ENCODE data around the gene CNN3.
"Not testable (repeated sequence)": the region's sequence is repeated elsewhere in the genome, so short reads cannot be mapped to it uniquely, and the experiment has no call there.

The CNN3 gene

DNA sequence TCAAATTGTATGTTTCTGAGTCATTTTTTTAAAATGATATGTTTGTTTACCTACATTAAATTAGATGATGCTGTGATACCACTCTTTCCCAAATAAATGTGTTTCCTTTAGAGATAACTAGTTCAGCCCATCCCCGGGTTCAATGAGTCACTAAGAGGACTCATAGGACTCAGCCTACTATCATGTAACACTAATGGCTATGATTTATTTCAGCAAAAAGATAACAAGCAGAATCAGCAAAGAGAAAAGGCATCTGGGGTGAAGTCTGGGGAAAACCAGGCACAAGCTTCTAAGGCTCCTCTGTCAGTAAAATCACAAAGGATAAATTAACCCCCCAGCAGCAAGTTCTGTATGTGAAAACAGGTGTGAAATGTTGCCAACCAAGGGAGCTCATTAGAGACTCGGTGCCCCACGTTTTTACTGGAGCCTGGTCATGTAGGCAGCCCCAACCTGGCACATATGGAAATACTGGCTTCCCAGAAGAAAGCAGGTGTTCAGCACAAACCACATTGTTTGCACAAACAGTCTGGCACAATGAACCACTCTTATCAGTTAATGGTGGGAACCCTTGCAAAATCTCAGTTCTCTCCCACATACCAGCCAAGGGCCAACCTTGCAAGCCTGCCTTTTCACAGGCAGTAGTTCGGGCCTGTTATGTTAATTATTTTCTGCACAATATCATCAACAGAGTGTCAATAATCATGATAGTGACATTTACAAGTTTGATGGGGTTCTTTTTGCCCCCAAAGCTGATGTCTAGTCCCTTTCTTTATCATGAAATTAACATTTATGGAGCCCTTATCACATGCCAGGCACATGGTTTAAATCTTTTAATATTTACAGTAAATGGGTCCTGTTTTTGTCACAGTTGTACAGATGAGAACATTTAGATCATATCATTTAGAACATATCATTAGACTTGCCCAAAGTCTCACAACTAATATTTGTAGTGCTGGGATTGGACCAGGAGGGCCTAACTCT lies 23.1 kb upstream of the CNN3 start:
- FAIRE-seq = peak; percentile 21

DNA sequence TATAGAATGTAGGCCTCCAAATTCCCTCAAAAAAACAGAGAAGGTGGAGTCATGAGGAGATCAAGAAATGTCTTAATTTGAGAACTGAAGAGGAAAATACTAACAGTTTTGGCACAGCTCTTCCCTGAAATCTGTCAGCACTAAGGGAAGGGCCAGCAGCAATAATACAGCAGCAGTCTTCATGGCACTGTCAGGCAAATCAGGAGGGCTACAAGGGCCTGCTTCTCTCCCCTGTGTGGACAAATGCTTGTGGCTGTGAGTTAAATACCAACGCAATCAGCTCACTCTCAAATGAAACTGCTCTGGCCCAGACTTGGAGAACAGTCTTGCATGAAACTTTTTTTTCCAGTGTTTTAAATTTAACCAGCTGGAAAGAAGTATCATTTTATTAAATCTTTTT lies 20.5 kb upstream of the CNN3 start:
- no peak for FAIRE-seq

DNA sequence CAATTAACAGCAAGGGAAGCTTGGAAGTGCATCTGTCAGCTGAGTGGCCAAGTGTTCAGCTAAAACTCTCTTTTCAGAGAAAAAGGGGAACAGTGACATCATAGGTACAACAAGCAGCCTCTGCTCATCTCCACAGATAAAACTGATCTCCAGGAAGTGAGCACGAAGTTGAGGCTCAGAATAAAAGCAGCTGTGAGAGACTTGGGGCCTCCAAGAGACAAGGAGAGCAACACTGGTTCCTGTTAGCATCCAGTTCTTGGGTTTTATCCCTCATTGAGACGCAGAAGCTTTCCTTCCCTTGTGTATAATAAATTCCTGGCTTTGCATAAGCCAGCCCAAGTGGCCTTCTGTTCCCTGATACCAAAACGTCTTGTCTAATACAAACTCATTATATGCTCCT lies 20.0 kb upstream of the CNN3 start:
- no peak for FAIRE-seq

GRCh38 chr1:94942171-94943128 lies 15.5 kb upstream of the CNN3 start:
- no peak for FAIRE-seq

DNA sequence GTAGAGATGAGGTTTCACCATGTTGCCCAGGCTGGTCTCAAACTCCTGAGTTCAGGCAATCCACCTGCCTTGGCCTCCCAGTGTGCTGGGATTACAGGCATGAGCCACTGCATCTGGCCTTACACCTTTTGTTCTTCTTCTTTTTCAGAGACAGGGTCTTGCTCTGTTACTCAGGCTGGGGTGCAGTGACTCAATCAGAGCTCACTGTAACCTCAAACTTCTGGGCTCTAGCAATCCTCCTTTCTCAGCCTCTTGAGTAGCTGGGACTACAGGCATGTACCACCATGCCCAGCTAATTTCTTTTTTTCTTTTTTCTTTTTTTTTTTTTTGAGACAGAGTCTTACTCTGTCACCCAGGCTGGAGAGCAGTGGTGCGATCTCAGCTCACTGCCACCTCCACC lies 14.6 kb upstream of the CNN3 start:
- FAIRE-seq = not testable (repeated sequence)

GRCh38 chr1:94940738-94941137 lies 13.8 kb upstream of the CNN3 start:
- FAIRE-seq = no peak

DNA sequence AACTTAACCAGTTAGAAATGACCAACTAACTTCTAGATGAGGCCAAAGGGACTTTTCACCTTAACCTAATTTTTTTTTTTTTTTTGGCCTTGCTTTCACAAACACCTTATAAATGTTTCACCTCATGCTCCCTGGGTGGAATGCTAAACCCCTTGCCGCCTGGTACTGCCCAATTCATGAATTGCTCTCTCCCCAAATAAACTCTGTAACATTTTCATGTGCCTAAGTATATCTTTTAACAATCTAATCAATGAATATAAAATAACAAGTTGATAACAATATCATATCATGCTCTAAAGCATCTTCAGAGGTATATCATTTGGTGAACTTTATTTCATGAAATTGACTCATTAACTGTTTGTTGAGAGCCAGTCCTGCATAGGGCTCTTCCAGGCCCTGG lies 10.9 kb upstream of the CNN3 start:
- no peak for FAIRE-seq

- FAIRE-seq = no peak
Measured at GRCh38 chr1:94936861-94937620, 10.1 kb upstream of the CNN3 start.

GRCh38 chr1:94935476-94935875 lies 8.6 kb upstream of the CNN3 start:
- no peak for FAIRE-seq

- FAIRE-seq = no peak
Measured at GRCh38 chr1:94935034-94935433, 8.1 kb upstream of the CNN3 start.

GRCh38 chr1:94934551-94934950 lies 7.6 kb upstream of the CNN3 start:
- FAIRE-seq = no peak

- FAIRE-seq = no peak
Measured at GRCh38 chr1:94931254-94931841, 4.4 kb upstream of the CNN3 start.

DNA sequence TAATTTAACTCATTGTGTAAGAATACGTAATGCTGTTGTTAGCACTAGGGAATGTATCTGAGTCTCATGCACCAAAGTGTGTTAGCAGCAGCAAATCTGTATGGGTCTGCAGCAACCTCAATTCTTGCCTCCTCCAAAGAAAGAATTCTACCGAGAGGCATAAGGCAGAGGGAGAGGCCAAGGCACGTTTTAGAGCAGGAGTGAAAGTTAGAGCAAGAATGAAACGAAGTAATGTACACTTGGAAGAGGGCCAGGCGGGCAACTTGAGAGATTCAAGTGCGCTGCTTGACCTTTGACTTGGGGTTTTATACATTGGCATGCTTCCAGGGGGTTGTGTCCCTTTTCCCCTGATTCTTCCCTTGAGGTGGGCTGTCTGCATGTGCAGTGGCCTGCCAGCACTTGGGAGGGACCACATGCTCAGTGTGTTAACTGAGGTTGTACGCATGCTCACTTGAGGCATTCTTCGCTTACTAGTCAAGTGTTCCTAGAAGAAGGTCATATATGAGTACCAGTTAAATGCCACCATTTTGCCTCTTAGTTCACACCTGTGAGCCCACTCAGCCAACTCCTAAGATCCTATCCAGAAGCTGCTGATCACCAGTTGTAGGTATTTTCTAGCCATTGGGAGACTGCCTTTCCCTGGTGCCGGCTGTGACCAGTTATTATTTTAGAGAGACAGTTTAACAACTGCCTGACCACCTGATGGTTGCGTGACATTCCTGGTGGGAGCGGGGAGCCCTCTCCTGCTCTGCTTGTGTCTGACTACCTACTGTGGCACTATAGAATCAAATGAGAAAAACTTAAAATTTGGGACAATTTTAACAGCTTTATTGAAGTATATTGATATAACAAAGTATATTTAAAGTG lies 2.7 kb upstream of the CNN3 start:
- FAIRE-seq = no peak

DNA sequence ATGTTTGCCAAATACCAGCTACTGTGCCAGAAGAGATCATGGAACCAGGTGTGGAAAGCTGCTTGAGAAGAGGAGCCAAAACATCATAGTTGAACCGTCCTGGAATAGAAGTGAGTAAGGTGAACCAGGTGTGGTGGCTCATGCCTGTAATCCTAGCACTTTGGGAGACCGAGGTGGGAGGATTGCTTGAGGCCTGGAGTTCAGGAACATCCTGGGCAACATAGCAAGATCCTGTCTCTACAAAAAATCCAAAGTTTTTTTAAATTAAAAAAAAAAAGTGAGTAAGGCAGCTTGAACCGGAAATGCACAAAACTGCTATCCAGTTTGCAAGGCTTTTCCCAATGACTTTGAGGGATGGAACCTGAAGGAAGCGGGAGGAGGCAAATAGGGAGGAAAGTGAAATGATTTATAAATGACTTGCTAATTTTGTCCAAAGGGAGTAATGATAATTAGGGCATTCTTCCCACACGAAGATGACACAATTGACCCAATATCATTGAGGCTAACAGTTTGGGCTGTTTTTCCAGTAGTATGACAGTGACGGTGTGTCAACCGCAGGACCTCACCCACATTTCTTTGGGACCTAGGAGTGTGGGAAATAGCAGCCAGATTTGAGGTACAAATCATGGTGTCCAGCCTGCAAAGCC lies 1.5 kb upstream of the CNN3 start:
- no peak for FAIRE-seq

DNA sequence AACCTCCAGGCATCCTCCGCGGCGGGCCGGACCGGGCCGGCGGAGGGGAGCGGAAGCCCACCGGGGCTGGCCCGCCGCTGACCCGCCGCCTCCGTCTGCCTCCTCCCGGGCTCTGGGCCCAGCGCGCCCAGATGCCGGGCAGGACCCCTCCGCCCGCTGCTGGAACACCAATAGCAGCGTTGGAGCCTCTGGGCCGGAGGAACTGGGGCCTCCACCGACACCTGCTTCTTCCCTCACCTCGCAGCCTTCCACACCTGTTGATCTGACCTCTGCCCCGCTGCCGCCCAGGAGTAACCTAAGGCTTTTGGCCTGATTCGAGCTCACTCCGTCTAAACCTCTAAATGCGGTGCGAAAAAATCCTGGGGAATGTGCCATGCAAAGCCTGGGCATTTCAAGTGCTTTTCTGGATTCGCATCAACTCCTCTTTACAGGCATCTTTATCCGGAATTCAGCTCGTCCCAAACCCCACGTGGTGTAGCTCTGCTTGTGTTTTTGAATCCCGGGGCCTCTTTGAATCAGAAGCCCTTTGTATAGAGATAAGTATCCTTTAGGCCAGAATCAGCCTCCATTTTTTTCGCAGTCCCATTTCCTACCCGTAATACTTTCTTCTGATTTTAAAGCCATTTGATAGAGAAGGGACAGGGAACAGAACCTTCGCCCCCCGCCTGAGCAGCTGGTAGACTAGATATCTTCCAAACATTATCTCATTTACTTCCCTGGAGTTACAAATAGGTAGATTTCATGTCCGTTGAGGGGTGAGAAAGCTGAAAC lies 680 bp upstream of the CNN3 start:
- no peak for FAIRE-seq

GRCh38 chr1:94926126-94926914 lies 590 bp downstream of the CNN3 start:
- FAIRE-seq = no peak

DNA sequence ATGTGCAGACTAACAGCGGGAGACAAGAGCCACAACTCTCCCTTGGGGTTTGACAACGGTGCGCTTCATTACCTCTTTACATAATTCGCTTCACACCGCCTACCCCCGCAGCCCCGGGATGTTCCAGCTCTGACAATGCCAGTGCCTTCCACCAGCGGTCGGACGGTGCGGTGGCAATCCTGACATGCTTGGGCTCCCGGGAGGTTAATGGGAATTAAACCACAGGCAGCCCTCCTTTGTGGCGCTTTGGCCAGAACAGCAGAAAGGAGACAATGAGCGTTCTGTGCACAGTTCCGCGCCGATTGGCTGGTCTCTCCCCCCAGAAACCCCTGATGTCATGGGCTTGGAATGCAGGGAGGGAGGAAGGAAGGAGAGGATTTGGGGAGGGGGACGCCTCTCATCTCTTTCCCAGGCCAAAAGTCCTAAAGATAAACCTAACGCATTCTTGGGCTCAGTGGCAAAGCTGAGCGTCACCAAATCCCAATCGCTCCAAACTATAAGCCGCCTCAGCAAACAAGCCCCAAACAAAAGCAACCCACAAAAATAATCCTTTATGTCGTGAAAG lies 1.3 kb downstream of the CNN3 start:
- no peak for FAIRE-seq

GRCh38 chr1:94925004-94925403 lies 1.9 kb downstream of the CNN3 start:
- no peak for FAIRE-seq

Data from islet of Langerhans (tissue), 1 donor.